Fibroblast of mammary gland (primary cell): Measurements from ENCODE around the gene BTK.

ENCODE experiments used
- DNase-seq: peaks from one replicate; pipeline ENCODE4 v3.0.0-alpha.2; 2010; ENCODE audit warnings: low read depth
- H3K4me3 ChIP-seq: 2 replicates; pipeline ENCODE4 v1.5.1; 2011; ENCODE audit warnings: low read depth, mild to moderate bottlenecking, low read length, moderate library complexity; ENCODE audit not compliant: control insufficient read depth
- TF ChIP-seq, protein P1 (sequence below): conservative IDR thresholded peaks from 2 replicates; pipeline ENCODE4 v1.5.1; 2011; ENCODE audit warnings: low read depth, low read length, inconsistent platforms; ENCODE audit not compliant: control insufficient read depth, insufficient read depth

Gene BTK

GRCh38 chrX:101385795-101386541, at the start of gene BTK:
BTK (minus strand) TSS chrX:101386191; CDS start chrX:101375284, 10,907 bp downstream.
- TF ChIP-seq, protein P1, sequence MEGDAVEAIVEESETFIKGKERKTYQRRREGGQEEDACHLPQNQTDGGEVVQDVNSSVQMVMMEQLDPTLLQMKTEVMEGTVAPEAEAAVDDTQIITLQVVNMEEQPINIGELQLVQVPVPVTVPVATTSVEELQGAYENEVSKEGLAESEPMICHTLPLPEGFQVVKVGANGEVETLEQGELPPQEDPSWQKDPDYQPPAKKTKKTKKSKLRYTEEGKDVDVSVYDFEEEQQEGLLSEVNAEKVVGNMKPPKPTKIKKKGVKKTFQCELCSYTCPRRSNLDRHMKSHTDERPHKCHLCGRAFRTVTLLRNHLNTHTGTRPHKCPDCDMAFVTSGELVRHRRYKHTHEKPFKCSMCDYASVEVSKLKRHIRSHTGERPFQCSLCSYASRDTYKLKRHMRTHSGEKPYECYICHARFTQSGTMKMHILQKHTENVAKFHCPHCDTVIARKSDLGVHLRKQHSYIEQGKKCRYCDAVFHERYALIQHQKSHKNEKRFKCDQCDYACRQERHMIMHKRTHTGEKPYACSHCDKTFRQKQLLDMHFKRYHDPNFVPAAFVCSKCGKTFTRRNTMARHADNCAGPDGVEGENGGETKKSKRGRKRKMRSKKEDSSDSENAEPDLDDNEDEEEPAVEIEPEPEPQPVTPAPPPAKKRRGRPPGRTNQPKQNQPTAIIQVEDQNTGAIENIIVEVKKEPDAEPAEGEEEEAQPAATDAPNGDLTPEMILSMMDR: no peak
- DNase-seq: no peak
- H3K4me3 ChIP-seq: no peak within 1 kb of the TSS

GRCh38 chrX:101430457-101431078, 44.6 kb upstream of the BTK start:
- H3K4me3 ChIP-seq: no peak overlapping the region
- TF ChIP-seq, protein P1: no peak
- DNase-seq: peak; percentile 69

GRCh38 chrX:101429934-101430333, 43.9 kb upstream of the BTK start:
- TF ChIP-seq, protein P1: no peak
- no peak overlapping the region for H3K4me3 ChIP-seq
- DNase-seq: peak; percentile 73

GRCh38 chrX:101427954-101428353, 42.0 kb upstream of the BTK start:
- TF ChIP-seq, protein P1: no peak
- H3K4me3 ChIP-seq: no peak overlapping the region
- DNase-seq: no peak

DNA sequence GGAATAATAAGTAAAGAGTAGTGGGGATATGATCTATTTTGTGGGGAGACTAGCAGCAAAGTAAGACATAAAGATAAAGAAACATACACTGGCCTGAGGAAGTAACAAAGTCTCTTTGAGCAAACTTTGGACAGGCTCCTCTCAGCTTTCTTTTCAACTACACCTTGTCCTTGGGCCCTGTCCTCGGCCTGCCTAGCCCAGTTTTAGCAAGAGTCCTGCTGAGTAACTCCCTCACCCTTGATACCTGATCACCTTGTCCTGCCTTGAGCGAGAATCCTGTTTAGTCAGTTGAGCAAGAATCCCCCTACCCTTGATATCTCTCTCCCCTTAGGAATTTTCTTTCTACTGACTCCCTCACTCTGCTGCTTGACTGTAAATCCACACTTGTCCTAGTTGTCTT, 33.5 kb upstream of the BTK start:
- TF ChIP-seq, protein P1: no peak
- H3K4me3 ChIP-seq: no peak overlapping the region
- DNase-seq: no peak

DNA sequence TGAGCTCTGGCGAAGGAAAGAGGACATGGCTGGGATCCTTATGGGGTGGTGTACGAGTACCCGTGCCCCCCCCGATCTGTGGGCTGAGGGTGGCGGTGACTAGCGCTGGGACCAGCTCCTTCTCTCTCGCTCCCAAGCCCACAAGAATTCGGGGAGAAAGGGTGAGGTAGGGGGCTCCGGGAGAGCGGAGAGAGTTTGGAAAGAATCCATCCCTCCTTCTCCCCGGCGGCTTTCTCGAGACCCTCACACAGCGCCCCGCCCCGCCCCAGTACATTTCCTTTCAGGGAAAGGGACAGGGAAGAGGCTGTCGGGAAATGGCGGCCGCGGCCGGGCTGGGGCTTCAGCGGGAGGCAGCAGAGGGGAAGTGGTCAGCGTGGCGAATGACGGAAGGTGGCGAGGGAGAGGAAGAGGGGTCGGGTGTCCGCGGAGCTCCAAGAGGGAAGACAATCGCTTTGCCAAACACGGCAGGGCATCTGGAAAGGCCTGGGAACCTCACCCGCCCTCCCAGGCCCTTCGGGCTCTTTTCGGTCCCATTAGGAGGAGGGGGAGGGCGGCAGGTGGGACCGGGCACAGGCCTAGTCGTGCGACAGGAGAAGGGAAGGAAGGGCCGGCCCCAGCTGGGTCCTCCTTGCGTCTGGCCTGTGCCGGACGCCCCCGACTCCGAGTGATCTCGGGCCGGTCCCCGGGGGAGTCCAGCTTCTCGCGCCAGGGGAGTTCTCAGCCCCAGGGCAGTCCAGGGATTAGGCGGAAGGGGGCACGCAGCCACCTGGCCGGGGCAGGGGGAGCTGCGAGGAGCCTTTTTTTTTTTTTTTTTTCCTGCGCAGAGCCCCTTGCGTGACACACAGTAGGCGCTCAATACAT, 32.2 kb upstream of the BTK start:
- DNase-seq: no peak
- peak overlapping the region; percentile 52 for H3K4me3 ChIP-seq
- TF ChIP-seq, protein P1: no peak
